ENCODE measurements around the gene NT5DC4. TPM values are rescaled to one million over a fixed set of nuclear protein-coding genes. Genes with fewer than 3 reads are reported as not detected.

The NT5DC4 gene
- total RNA-seq, 1 donor from 2014 or later, result not detected

DNA sequence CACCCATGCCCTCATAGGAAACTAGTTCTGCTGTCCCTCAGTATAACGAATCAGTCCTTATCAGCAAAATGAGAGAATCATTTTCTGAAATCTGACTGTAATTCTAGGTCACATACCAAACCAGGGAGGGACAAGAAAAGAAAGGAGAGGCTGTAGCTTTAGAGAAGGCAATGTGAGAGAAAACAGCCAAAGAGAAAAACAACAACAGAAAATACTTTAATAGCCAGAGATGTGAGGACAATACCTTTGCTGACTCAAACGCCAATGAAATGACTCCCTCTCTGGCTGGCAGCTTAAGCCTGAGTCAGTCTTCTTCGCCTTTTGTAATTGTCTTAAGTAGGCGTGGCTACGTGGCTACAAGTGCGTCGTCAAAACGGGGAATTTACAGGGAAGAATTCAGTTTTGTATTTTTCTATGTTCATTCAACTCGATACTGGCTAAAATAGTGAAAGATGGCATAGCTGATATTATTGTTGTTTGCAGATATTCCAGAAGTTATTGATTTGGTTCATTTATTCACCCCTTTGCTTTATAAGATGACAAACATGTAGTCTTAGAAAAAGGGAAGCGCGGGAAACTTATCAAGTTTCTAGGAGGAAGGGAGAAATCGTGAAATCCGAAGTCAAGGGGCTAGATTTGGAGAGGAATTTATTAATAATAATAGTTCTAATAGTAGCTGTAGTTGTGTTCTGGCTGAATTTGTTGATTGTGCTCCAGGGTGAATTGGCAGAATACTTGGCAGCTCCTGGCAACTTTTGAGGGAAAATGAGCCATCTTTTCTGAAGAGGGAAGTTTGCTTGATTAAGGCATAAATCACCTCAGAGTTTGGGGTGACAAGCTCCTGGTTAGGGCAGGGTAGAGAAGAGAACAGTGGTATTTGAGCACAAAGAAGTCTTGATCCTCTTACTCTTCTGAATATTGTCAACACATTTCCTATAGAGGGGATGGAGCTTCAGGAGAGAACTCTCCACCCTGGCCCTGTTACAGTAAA is 63.7 kb downstream of the NT5DC4 start, which contains the start of gene IL1A:
Gene IL1A, minus strand, starts transcription at position 295 of the 991 bp plus-strand sequence. CDS start 723 bp downstream, outside the sequence.
- Mint-ChIP-seq H3K4me3 (peak within 1 kb of the TSS; percentile 59), H3K27me3 (ENCODE audit: low read depth) (no peaks in the 10 kb centered on the region), H3K4me1 (peaks cover 20% of the 10 kb centered on the region), H3K27ac (peak within 1 kb of the TSS; percentile 82), H3K36me3 (peaks cover 1% of the 10 kb centered on the region), H3K9me3 (no peaks in the 10 kb centered on the region)
- no peak for DNase-seq (ENCODE audit: low spot score in 2 of 2, unreplicated experiment in 2 of 2)
- TF ChIP-seq, protein P1, sequence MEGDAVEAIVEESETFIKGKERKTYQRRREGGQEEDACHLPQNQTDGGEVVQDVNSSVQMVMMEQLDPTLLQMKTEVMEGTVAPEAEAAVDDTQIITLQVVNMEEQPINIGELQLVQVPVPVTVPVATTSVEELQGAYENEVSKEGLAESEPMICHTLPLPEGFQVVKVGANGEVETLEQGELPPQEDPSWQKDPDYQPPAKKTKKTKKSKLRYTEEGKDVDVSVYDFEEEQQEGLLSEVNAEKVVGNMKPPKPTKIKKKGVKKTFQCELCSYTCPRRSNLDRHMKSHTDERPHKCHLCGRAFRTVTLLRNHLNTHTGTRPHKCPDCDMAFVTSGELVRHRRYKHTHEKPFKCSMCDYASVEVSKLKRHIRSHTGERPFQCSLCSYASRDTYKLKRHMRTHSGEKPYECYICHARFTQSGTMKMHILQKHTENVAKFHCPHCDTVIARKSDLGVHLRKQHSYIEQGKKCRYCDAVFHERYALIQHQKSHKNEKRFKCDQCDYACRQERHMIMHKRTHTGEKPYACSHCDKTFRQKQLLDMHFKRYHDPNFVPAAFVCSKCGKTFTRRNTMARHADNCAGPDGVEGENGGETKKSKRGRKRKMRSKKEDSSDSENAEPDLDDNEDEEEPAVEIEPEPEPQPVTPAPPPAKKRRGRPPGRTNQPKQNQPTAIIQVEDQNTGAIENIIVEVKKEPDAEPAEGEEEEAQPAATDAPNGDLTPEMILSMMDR (IDR thresholded peaks at IDR 0.05; ENCODE audit: unreplicated experiment), result no peak

DNA sequence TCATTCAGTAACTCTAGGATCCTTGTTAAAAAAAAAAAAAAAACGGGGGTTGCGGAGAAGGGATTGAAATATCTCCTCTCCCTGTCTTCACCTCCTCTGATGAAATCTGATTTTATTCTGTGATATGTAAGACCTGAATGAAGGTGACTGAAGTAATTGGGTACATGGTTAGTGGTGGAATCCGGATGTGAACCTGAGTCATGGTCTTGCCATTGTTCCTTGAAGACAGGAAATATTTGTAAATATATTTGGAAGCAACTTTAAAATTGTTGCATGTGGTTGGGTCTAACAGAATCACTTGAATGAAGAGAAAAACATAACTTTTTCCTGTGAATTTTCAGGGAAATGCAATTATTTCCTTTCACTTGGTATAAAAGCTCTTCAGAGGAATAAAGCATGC is 66.5 kb downstream of the NT5DC4 start:
- Mint-ChIP-seq H3K4me3 (no peak overlapping the region), H3K27me3 (ENCODE audit: low read depth) (no peaks in the 10 kb centered on the region), H3K27ac (no peak overlapping the region), H3K36me3 (no peaks in the 10 kb centered on the region), H3K9me3 (peaks cover 3% of the 10 kb centered on the region), H3K4me1 (peaks cover 20% of the 10 kb centered on the region)
- TF ChIP-seq, protein P1 (IDR thresholded peaks at IDR 0.05; ENCODE audit: unreplicated experiment), result no peak
- DNase-seq (ENCODE audit: low spot score in 2 of 2, unreplicated experiment in 2 of 2), result no peak

DNA sequence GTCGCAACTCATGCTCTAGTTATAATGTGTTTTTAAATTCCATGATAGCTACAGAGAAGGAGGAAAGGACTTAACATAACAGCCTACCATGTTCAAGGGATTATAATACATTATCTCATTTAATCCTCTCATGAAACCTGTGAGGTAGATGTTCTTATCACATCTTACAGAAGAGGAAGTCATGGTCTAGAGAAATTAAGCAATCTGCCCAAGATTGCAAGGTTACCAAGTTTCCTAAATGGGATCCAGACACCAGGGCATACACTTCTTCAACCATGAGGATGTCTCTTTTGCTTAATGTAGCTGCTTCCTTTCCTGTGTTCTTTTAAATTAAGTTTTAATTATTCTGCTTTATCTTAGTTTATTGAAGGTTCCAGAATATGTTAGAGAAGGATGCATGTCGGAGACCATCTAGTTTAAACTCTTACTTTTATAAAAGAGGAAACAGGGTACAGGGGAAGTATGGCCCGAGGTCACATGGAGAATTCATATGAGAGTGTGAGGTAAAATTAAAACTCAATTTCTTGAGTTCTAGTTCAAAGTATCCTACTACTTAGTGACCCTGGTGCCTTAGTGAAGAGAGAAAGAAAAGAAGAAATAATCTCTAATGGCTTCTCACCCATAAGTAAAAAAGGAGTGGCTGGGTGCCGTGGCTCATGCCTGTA is 67.0 kb downstream of the NT5DC4 start:
- TF ChIP-seq, protein P1 (IDR thresholded peaks at IDR 0.05; ENCODE audit: unreplicated experiment), result no peak
- DNase-seq (ENCODE audit: low spot score in 2 of 2, unreplicated experiment in 2 of 2), result no peak
- Mint-ChIP-seq H3K4me3 (no peak overlapping the region), H3K9me3 (peaks cover 3% of the 10 kb centered on the region), H3K36me3 (no peaks in the 10 kb centered on the region), H3K27me3 (ENCODE audit: low read depth) (no peaks in the 10 kb centered on the region), H3K4me1 (peaks cover 19% of the 10 kb centered on the region), H3K27ac (no peak overlapping the region)

DNA sequence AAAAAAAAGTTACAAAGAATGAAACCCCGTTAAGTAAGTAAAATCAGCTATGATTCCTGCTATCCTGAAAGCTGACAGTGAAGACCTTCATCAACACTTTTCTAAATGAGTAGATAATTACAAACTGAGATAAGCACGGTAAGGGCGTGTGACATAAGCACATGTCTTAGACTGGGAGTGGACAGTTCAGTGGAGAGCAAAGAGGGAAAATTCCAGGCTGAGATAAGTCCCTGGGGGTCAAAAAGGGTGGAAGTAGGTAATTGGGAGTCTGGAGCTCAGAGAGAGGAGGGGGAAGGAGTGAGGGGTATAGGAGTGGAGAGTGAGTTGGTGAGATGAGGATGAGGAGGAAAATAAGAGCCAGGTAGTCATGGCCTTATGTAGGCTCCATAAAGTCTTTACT is 67.8 kb downstream of the NT5DC4 start:
- Mint-ChIP-seq H3K36me3 (no peaks in the 10 kb centered on the region), H3K9me3 (peaks cover 3% of the 10 kb centered on the region), H3K27me3 (ENCODE audit: low read depth) (no peaks in the 10 kb centered on the region), H3K4me3 (no peak overlapping the region), H3K4me1 (peaks cover 21% of the 10 kb centered on the region), H3K27ac (no peak overlapping the region)
- DNase-seq (ENCODE audit: low spot score in 2 of 2, unreplicated experiment in 2 of 2), result no peak
- TF ChIP-seq, protein P1 (IDR thresholded peaks at IDR 0.05; ENCODE audit: unreplicated experiment), result no peak

Other genes with a start within 250 kb of the NT5DC4 start
- gene TTL, start 238.9 kb upstream of the NT5DC4 start, total RNA-seq, result 42.9 to 45.1 TPM (median 43.1 TPM) in 3 replicates
- gene POLR1B, start 178.6 kb upstream of the NT5DC4 start, total RNA-seq, result 28.0 to 36.5 TPM (median 28.3 TPM) in 3 replicates
- 32.3 to 33.2 TPM (median 32.4 TPM) in 3 replicates for gene CHCHD5, start 136.4 kb upstream of the NT5DC4 start, total RNA-seq
- gene SLC20A1, start 75.1 kb upstream of the NT5DC4 start, total RNA-seq, result 41.6 to 46.9 TPM (median 46.3 TPM) in 3 replicates
- gene CKAP2L, start 43.6 kb downstream of the NT5DC4 start, total RNA-seq, result 8.4 to 8.9 TPM (median 8.6 TPM) in 3 replicates
- 3.9 to 4.8 TPM (median 4.4 TPM) in 3 replicates for gene IL1A, start 63.5 kb downstream of the NT5DC4 start, total RNA-seq
- 1.3 to 1.7 TPM (median 1.4 TPM) in 3 replicates for gene IL1B, start 115.8 kb downstream of the NT5DC4 start, total RNA-seq
- gene IL37, start 190.1 kb downstream of the NT5DC4 start, total RNA-seq, result not detected in 3 replicates

All from mesothelial cell of epicardium (in vitro differentiated cells).